ENCODE data around the gene SEZ6. TPM values are rescaled to one million over a fixed set of nuclear protein-coding genes. Genes with fewer than 3 reads are reported as not detected.

SEZ6 gene
- total and polyA plus RNA-seq, 2 donors from 2014 or later, result not detected

DNA sequence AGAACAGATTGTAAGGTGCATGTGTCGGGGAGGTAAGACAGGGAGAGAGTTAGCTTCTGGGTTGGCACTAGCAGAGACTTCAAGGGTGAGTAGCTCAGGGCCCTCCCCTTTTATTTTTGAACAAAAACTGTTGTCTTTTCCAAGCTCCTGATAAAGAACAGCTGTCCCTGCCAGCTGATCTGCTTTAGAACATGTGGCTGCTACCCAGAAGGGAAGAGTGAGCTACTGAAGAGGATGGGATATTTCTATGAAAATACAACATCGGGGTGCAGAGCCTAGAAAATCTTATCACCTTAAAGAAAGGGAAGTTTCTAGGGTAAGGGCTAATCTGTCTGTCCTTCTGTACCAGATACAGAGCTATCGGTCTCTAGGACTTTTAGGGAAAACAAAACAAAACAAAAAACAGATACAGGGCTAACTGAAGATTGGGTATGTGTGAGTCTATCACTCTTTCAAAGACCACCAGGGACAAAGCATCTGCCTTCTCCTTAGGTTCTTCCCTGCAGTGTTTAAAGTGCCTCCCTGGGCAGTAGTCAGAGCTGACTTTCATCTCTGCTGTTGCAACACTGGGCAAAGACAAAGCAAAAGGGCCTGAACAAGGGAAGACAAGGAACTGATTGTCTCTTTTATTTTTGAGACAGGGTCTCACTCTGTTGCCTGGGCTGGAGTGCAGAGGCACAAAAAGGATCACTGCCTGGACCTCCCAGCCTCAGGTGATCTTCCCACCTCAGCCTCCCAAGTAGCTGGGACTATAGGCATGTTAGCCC is 97.9 kb downstream of the SEZ6 start:
- H3K9ac ChIP-seq (ENCODE audit: low read length in 3 of 3), result no peak overlapping the region
- TF ChIP-seq CTCF (IDR thresholded peaks at IDR 0.05; ENCODE audit: borderline replicate concordance, extremely low read depth, insufficient read depth), result no peak
- peak in 1 of 5 donors; percentile 47 for DNase-seq
- H3K27me3 ChIP-seq (ENCODE audit: control insufficient read depth, insufficient read depth, low read length), result no peaks in the 10 kb centered on the region
- peaks cover 16 to 68% (median 47%) of the 10 kb centered on the region in 3 donors for H3K36me3 ChIP-seq (ENCODE audit: control insufficient read depth in 2 of 3, insufficient read depth in 3 of 3, low read length in 3 of 3)
- no peak overlapping the region for H3K4me3 ChIP-seq (ENCODE audit: low read length in 3 of 3)
- no peaks in the 10 kb centered on the region for H3K9me3 ChIP-seq (ENCODE audit: control insufficient read depth in 2 of 3, insufficient read depth in 1 of 3, low read length in 3 of 3)
- no peak for FAIRE-seq
- intact Hi-C loops (cut with DNase I), result no loop called here
- H3K4me1 ChIP-seq (ENCODE audit: control insufficient read depth in 2 of 3, insufficient read depth in 2 of 3, low read depth in 1 of 3, low read length in 3 of 3), result peaks cover 0 to 13% (median 3%) of the 10 kb centered on the region in 3 donors
- no peak overlapping the region for H3K27ac ChIP-seq (ENCODE audit: low read depth in 2 of 2, low read length in 2 of 2)

- no peak overlapping the region for H3K27ac ChIP-seq (ENCODE audit: low read depth in 2 of 2, low read length in 2 of 2)
- TF ChIP-seq CTCF (IDR thresholded peaks at IDR 0.05; ENCODE audit: borderline replicate concordance, extremely low read depth, insufficient read depth), result no peak
- no peak for FAIRE-seq
- H3K4me1 ChIP-seq (ENCODE audit: control insufficient read depth in 2 of 3, insufficient read depth in 2 of 3, low read depth in 1 of 3, low read length in 3 of 3), result peaks cover 0 to 13% (median 3%) of the 10 kb centered on the region in 3 donors
- H3K9ac ChIP-seq (ENCODE audit: low read length in 3 of 3), result no peak overlapping the region
- intact Hi-C loops (cut with DNase I), result no loop called here
- no peak overlapping the region for H3K4me3 ChIP-seq (ENCODE audit: low read length in 3 of 3)
- no peaks in the 10 kb centered on the region for H3K27me3 ChIP-seq (ENCODE audit: control insufficient read depth, insufficient read depth, low read length)
- peaks cover 16 to 57% (median 42%) of the 10 kb centered on the region in 3 donors for H3K36me3 ChIP-seq (ENCODE audit: control insufficient read depth in 2 of 3, insufficient read depth in 3 of 3, low read length in 3 of 3)
- H3K9me3 ChIP-seq (ENCODE audit: control insufficient read depth in 2 of 3, insufficient read depth in 1 of 3, low read length in 3 of 3), result no peaks in the 10 kb centered on the region
- DNase-seq, result no peak
Observed at GRCh38 chr17:28906706-28907438, 99.0 kb downstream of the SEZ6 start.

- FAIRE-seq (no peak), DNase-seq (no peak)
- Histone ChIP-seq H3K4me3 (ENCODE audit: low read length in 3 of 3) (no peak overlapping the region), H3K9ac (ENCODE audit: low read length in 3 of 3) (no peak overlapping the region), H3K9me3 (ENCODE audit: control insufficient read depth in 2 of 3, insufficient read depth in 1 of 3, low read length in 3 of 3) (no peaks in the 10 kb centered on the region), H3K36me3 (ENCODE audit: control insufficient read depth in 2 of 3, insufficient read depth in 3 of 3, low read length in 3 of 3) (peaks cover 16 to 52% (median 38%) of the 10 kb centered on the region in 3 donors), H3K27me3 (ENCODE audit: control insufficient read depth, insufficient read depth, low read length) (no peaks in the 10 kb centered on the region), H3K4me1 (ENCODE audit: control insufficient read depth in 2 of 3, insufficient read depth in 2 of 3, low read depth in 1 of 3, low read length in 3 of 3) (peaks cover 0 to 17% (median 3%) of the 10 kb centered on the region in 3 donors), H3K27ac (ENCODE audit: low read depth in 2 of 2, low read length in 2 of 2) (no peak overlapping the region)
- no peak for TF ChIP-seq CTCF (IDR thresholded peaks at IDR 0.05; ENCODE audit: borderline replicate concordance, extremely low read depth, insufficient read depth)
- intact Hi-C loops (cut with DNase I), result no loop called here
Observed at GRCh38 chr17:28906276-28906675, 99.6 kb downstream of the SEZ6 start.

Other genes with a start within 250 kb of the SEZ6 start
- gene FAM222B, start 163.2 kb downstream of the SEZ6 start, total RNA-seq, result 31.0 TPM
- 13.0 TPM for gene FAM222B, start 163.2 kb downstream of the SEZ6 start, polyA plus RNA-seq (ENCODE audit: insufficient read depth, low read depth, low replicate concordance)
- gene ERAL1, start 151.0 kb downstream of the SEZ6 start, total RNA-seq, result 29.5 TPM
- gene ERAL1, start 151.0 kb downstream of the SEZ6 start, polyA plus RNA-seq (ENCODE audit: insufficient read depth, low read depth, low replicate concordance), result 71.6 TPM
- gene FLOT2, start 108.3 kb downstream of the SEZ6 start, total RNA-seq, result 260 TPM
- gene FLOT2, start 108.3 kb downstream of the SEZ6 start, polyA plus RNA-seq (ENCODE audit: insufficient read depth, low read depth, low replicate concordance), result 200 TPM
- gene DHRS13, start 103.0 kb downstream of the SEZ6 start, total RNA-seq, result 29.5 TPM
- gene DHRS13, start 103.0 kb downstream of the SEZ6 start, polyA plus RNA-seq (ENCODE audit: insufficient read depth, low read depth, low replicate concordance), result 21.6 TPM
- gene PHF12, start 54.5 kb downstream of the SEZ6 start, total RNA-seq, result 50.4 TPM
- 8.8 TPM for gene PHF12, start 54.5 kb downstream of the SEZ6 start, polyA plus RNA-seq (ENCODE audit: insufficient read depth, low read depth, low replicate concordance)
- gene PIPOX, start 37.1 kb upstream of the SEZ6 start, total RNA-seq, result 2.8 TPM
- gene PIPOX, start 37.1 kb upstream of the SEZ6 start, polyA plus RNA-seq (ENCODE audit: insufficient read depth, low read depth, low replicate concordance), result 78.0 TPM
- gene MYO18A, start 174.4 kb upstream of the SEZ6 start, total RNA-seq, result 60.7 TPM
- gene MYO18A, start 174.4 kb upstream of the SEZ6 start, polyA plus RNA-seq (ENCODE audit: insufficient read depth, low read depth, low replicate concordance), result 25.6 TPM
- not detected for gene CRYBA1, start 240.8 kb upstream of the SEZ6 start, total RNA-seq
- not detected for gene CRYBA1, start 240.8 kb upstream of the SEZ6 start, polyA plus RNA-seq (ENCODE audit: insufficient read depth, low read depth, low replicate concordance)